ENCODE data around the gene PDLIM5.

GRCh38 chr4:94537921-94538628 lies 86.3 kb downstream of the PDLIM5 start:
- TF ChIP-seq CTCF (conservative IDR thresholded peaks at IDR 0.05; ENCODE audit: low read length), result no peak
- TF ChIP-seq EZH2phosphoT487 (IDR thresholded peaks at IDR 0.05; ENCODE audit: borderline replicate concordance, low read depth, low read length), result no peak
